ENCODE measurements around the gene ACOX2.

ACOX2 gene

GRCh38 chr3:58567251-58567515, 30.2 kb upstream of the ACOX2 start:
- DNase-seq (ENCODE audit: low spot score), result no peak
- in situ Hi-C loops (cut with MboI; ENCODE audit: low sequenced_read_pairs, unreplicated experiment), result no loop called here
- TF ChIP-seq CTCF (IDR thresholded peaks at IDR 0.05; ENCODE audit: borderline replicate concordance, control extremely low read depth, extremely low read depth, insufficient read depth, missing control alignments), result no peak

- DNase-seq (ENCODE audit: low spot score), result no peak
- in situ Hi-C loops (cut with MboI; ENCODE audit: low sequenced_read_pairs, unreplicated experiment), result no loop called here
- no peak for TF ChIP-seq CTCF (IDR thresholded peaks at IDR 0.05; ENCODE audit: borderline replicate concordance, control extremely low read depth, extremely low read depth, insufficient read depth, missing control alignments)
These were observed 29.6 kb upstream of the ACOX2 start for GRCh38 chr3:58566398-58567250.

GRCh38 chr3:58565621-58566397, 28.8 kb upstream of the ACOX2 start:
- no peak for DNase-seq (ENCODE audit: low spot score)
- TF ChIP-seq CTCF (IDR thresholded peaks at IDR 0.05; ENCODE audit: borderline replicate concordance, control extremely low read depth, extremely low read depth, insufficient read depth, missing control alignments), result no peak
- in situ Hi-C loops (cut with MboI; ENCODE audit: low sequenced_read_pairs, unreplicated experiment), result no loop called here

GRCh38 chr3:58564456-58565160, 27.6 kb upstream of the ACOX2 start:
- in situ Hi-C loops (cut with MboI; ENCODE audit: low sequenced_read_pairs, unreplicated experiment), result no loop called here
- DNase-seq (ENCODE audit: low spot score), result no peak
- TF ChIP-seq CTCF (IDR thresholded peaks at IDR 0.05; ENCODE audit: borderline replicate concordance, control extremely low read depth, extremely low read depth, insufficient read depth, missing control alignments), result no peak

- DNase-seq (ENCODE audit: low spot score), result no peak
- no peak for TF ChIP-seq CTCF (IDR thresholded peaks at IDR 0.05; ENCODE audit: borderline replicate concordance, control extremely low read depth, extremely low read depth, insufficient read depth, missing control alignments)
- in situ Hi-C loops (cut with MboI; ENCODE audit: low sequenced_read_pairs, unreplicated experiment), result no loop called here
These were observed 27.1 kb upstream of the ACOX2 start for GRCh38 chr3:58564054-58564453.

- no peak for DNase-seq (ENCODE audit: low spot score)
- in situ Hi-C loops (cut with MboI; ENCODE audit: low sequenced_read_pairs, unreplicated experiment), result no loop called here
- no peak for TF ChIP-seq CTCF (IDR thresholded peaks at IDR 0.05; ENCODE audit: borderline replicate concordance, control extremely low read depth, extremely low read depth, insufficient read depth, missing control alignments)
These were observed 26.5 kb upstream of the ACOX2 start for GRCh38 chr3:58563386-58564035.

All from GM13976 (cell line).